ENCODE results near the gene KRTAP3-1.

GRCh38 chr17:41015454-41015853, 6.5 kb upstream of the KRTAP3-1 start:
- TF ChIP-seq CTCF (IDR thresholded peaks at IDR 0.05 in 2 of 3, conservative IDR thresholded peaks at IDR 0.05 in 1 of 3; ENCODE audit: borderline replicate concordance in 1 of 3, insufficient read depth in 1 of 3, low read depth in 2 of 3, low read length in 2 of 3) (no peak), CEBPB (IDR thresholded peaks at IDR 0.05; ENCODE audit: low read depth) (no peak), POLR2AphosphoS5 (IDR thresholded peaks at IDR 0.05; ENCODE audit: low read depth, low read length) (no peak), JUND (IDR thresholded peaks at IDR 0.05) (no peak), SP1 (IDR thresholded peaks at IDR 0.05; ENCODE audit: low read depth) (no peak), POLR2A (IDR thresholded peaks at IDR 0.05; ENCODE audit: borderline replicate concordance, extremely low read depth, insufficient read depth, insufficient read length) (no peak), EZH2phosphoT487 (IDR thresholded peaks at IDR 0.05; ENCODE audit: borderline replicate concordance) (no peak), TCF7L2 (IDR thresholded peaks at IDR 0.05; ENCODE audit: borderline replicate concordance, extremely low read depth, insufficient read depth, insufficient read length) (no peak)
